ENCODE results near the gene PHF19.

DNA sequence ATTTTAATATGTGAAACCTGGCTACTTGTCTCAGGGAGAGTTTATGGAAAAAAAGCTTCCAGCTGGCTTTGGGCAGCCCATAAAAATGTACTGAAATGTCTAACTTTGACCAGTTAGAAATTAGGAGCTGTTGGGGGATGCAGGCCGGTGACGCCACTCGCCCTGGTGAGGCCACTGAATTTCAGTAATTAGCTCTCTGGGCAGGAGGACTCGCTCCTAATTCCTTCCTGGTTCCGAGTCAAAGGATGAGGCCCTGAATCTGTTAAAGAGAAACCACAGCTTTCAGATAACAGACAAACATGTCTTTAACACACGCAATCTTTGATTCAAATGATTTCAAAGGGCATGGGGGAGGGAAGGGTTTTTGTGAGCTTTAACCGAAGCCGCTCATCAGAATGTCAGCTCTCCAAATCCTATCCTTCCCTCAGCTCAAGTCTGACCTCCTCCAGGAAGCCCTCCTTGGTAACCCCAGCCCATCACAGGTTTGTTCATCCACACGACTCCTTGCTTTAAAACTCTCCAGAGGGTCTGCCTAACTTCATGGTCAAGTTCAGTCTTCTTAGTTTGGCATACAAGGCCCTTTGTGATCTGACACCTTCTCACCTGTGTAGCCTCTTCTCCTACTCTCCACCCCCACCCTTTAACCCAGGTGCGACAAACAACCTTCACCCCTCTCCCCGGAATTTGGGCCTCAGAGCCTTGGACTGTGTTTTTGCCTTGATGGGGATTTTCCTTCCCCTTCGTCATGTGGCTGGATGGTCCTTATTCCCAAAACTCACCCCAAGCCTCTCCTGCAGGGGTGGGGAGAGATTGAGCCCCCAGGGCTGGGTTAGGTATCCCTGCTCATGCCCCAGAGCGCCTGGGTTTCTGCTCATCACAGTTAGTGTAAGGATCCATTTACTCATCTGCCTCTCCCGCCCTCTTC lies 13.6 kb upstream of the PHF19 start:
- TF ChIP-seq EHF (CRISPR knock-in tag; IDR thresholded peaks at IDR 0.05) (no peak), POLR2A (IDR thresholded peaks at IDR 0.05; ENCODE audit: low read length) (no peak), KDM1A (IDR thresholded peaks at IDR 0.05; ENCODE audit: low read depth) (no peak), CHD4 (IDR thresholded peaks at IDR 0.05; ENCODE audit: borderline replicate concordance) (no peak), ZSCAN20 (CRISPR knock-in tag; IDR thresholded peaks at IDR 0.05) (no peak), CBX8 (IDR thresholded peaks at IDR 0.05) (no peak), KDM5A (IDR thresholded peaks at IDR 0.05) (no peak), HDAC2 (IDR thresholded peaks at IDR 0.05) (no peak)
- TF ChIP-seq, protein P1, sequence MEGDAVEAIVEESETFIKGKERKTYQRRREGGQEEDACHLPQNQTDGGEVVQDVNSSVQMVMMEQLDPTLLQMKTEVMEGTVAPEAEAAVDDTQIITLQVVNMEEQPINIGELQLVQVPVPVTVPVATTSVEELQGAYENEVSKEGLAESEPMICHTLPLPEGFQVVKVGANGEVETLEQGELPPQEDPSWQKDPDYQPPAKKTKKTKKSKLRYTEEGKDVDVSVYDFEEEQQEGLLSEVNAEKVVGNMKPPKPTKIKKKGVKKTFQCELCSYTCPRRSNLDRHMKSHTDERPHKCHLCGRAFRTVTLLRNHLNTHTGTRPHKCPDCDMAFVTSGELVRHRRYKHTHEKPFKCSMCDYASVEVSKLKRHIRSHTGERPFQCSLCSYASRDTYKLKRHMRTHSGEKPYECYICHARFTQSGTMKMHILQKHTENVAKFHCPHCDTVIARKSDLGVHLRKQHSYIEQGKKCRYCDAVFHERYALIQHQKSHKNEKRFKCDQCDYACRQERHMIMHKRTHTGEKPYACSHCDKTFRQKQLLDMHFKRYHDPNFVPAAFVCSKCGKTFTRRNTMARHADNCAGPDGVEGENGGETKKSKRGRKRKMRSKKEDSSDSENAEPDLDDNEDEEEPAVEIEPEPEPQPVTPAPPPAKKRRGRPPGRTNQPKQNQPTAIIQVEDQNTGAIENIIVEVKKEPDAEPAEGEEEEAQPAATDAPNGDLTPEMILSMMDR (IDR thresholded peaks at IDR 0.05): no peak
- TF ChIP-seq, protein P2, sequence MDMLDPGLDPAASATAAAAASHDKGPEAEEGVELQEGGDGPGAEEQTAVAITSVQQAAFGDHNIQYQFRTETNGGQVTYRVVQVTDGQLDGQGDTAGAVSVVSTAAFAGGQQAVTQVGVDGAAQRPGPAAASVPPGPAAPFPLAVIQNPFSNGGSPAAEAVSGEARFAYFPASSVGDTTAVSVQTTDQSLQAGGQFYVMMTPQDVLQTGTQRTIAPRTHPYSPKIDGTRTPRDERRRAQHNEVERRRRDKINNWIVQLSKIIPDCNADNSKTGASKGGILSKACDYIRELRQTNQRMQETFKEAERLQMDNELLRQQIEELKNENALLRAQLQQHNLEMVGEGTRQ (IDR thresholded peaks at IDR 0.05): no peak
- TF ChIP-seq, protein P3, sequence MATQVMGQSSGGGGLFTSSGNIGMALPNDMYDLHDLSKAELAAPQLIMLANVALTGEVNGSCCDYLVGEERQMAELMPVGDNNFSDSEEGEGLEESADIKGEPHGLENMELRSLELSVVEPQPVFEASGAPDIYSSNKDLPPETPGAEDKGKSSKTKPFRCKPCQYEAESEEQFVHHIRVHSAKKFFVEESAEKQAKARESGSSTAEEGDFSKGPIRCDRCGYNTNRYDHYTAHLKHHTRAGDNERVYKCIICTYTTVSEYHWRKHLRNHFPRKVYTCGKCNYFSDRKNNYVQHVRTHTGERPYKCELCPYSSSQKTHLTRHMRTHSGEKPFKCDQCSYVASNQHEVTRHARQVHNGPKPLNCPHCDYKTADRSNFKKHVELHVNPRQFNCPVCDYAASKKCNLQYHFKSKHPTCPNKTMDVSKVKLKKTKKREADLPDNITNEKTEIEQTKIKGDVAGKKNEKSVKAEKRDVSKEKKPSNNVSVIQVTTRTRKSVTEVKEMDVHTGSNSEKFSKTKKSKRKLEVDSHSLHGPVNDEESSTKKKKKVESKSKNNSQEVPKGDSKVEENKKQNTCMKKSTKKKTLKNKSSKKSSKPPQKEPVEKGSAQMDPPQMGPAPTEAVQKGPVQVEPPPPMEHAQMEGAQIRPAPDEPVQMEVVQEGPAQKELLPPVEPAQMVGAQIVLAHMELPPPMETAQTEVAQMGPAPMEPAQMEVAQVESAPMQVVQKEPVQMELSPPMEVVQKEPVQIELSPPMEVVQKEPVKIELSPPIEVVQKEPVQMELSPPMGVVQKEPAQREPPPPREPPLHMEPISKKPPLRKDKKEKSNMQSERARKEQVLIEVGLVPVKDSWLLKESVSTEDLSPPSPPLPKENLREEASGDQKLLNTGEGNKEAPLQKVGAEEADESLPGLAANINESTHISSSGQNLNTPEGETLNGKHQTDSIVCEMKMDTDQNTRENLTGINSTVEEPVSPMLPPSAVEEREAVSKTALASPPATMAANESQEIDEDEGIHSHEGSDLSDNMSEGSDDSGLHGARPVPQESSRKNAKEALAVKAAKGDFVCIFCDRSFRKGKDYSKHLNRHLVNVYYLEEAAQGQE (IDR thresholded peaks at IDR 0.05): no peak
